GM08714 (cell line): ENCODE measurements around the gene EMC9.
A peak's percentile ranks its signal among the peaks of the same experiment; 100 is the strongest.
"Not testable (repeated sequence)": the region's sequence is repeated elsewhere in the genome, so short reads cannot be mapped to it uniquely, and the experiment has no call there.

Experiments used
- H3K4me3 ChIP-seq: fragments of 200-500 bp; sonication (Bioruptor generic); 2 replicates; pipeline ENCODE4 v1.5.1; 2014; ENCODE audit warnings: mild to moderate bottlenecking, low read length, inconsistent platforms
- ZNF274 ChIP-seq: IDR thresholded peaks from 2 replicates; pipeline ENCODE4 v1.6.1; 2012; ENCODE audit warnings: mild to moderate bottlenecking, low read depth, low read length

EMC9 gene

DNA sequence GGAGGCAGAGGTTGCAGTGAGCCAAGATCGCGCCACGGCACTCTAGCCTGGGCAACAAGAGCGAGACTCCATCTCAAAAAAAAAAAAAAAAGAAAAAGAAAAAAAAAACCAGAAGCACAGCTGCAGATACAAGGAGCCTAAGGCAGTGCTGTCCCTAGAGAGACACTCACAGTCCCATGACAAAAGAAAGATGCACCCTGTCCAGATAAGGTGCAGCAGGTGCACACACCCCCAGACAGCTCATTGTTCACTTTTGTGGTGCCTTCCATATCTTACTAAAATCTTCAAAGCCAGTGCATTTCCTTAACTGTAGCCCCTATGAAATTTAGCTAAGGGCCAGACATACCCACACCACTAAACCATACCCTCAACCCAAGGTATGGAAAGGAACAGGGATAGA is 19.0 kb downstream of the EMC9 start:
- no peak for TF ChIP-seq ZNF274
- H3K4me3 ChIP-seq: no peak overlapping the region

DNA sequence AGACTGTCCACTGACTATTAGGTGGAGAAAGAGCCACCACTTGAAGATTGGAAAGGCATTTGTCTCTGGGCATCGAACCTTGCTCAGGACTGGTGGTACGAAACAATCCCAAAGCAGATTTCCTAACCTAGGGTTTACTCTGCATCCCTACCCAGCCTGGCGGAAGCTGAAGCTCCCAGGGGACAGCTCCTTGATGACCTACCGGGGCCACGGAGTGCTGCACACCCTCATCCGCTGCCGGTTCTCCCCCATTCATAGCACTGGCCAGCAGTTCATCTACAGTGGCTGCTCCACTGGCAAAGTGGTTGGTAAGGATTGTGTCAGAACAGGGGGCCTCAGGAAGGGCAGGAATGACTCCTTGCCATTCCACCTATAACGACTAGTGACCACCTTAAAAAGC is 20.2 kb downstream of the EMC9 start:
- TF ChIP-seq ZNF274: no peak
- no peak overlapping the region for H3K4me3 ChIP-seq

DNA sequence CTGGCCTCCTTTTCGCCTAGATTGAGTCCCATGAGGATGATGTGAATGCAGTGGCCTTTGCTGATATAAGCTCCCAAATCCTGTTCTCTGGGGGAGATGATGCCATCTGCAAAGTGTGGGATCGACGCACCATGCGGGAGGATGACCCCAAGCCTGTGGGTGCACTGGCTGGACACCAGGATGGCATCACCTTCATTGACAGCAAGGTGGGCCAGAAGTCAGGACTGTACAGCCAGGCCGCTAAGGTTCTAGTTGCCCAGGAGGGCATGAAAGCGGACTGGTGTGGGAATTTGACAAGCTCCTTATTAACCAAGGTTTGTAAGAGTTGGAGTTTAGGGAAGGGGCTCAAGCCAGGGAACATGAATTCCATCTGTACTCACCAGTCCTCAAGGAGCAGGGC is 21.7 kb downstream of the EMC9 start:
- TF ChIP-seq ZNF274: no peak

DNA sequence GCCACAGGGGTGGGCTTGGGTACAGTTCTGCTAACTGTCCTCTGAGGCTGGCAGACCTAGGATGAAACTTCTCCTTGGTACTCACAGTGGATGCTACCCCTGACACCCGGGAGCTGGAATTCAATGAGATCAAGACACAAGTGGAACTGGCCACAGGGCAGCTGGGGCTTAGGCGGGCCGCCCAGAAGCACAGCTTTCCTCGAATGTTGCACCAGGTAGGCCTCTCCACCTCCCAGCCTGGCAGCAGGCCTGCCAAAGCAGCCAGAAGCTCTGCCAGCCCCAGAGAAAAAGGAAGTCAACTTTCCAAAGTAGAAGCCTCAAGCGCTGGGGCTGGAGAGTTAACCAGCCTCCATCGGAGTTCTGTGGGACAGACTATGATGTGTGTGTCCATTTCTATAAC is 24.2 kb downstream of the EMC9 start:
- H3K4me3 ChIP-seq: no peak overlapping the region
- TF ChIP-seq ZNF274: no peak

More for the DNA sequence above, 21.7 kb downstream of the EMC9 start:
- no peak overlapping the region for H3K4me3 ChIP-seq

DNA sequence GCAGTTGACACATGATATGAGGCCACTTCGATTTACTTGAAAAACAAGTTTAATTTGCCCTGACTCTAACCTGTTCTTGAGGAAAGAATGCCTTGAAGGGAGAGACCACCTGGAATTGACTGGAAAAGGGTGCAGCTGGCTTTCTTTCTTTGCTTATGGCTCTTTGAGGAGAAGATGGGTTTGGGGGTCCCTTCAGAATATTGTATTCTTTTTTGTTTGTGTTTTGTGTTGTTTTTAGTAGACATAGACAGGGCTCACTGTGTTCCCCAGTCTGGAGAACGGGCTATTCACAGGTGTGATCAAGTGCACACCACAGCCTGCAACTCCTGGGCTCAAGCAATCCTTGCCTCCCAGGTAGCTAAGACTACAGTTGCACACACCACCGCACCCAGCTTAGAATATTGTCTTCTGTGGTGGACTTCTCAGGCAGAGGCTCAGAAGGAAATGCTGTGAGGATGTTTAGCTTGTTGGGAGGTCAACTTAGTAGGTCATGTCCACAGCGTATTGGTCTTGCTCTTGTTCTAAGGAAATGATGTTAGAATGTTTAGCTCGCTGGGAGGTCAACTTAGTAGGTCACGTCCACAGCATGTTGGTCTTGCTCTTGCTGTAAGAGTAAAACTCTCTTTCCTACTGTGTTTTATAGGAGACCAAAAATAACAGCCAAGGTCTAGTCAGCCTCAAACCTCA is 25.1 kb downstream of the EMC9 start:
- no peak for TF ChIP-seq ZNF274
- peak overlapping the region; percentile 83 for H3K4me3 ChIP-seq

DNA sequence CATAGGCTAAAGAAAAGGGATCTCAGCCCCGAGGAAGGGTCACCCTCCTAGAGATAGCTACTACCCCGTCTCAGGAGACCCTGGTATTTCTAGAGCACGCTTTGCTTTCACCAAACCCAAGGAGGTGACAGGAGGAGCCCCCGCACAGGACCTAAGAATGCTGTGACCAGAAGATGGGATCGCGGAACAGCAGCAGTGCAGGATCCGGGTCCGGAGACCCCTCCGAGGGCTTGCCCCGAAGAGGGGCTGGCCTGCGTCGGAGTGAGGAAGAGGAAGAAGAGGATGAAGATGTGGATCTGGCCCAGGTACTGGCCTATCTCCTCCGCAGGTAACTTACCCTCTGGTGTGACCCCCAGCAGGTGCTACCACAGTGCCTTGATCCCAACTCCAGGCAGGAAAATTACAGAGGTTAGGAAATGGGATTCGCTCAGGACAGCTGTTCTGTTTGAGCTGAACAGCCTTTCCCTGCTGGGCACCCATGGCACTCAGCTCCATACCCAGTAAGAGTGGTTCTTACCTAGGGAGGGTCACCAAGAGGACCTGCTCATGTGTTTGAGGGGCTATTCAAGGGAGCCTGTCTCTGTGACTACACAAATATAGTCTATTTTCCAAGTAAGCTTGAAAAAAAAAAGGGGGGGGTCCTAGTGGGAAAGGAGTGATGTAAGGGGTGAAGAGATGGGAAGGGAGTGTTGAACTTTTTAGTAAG is 25.8 kb downstream of the EMC9 start:
- H3K4me3 ChIP-seq: peak overlapping the region; percentile 83
- TF ChIP-seq ZNF274: no peak

DNA sequence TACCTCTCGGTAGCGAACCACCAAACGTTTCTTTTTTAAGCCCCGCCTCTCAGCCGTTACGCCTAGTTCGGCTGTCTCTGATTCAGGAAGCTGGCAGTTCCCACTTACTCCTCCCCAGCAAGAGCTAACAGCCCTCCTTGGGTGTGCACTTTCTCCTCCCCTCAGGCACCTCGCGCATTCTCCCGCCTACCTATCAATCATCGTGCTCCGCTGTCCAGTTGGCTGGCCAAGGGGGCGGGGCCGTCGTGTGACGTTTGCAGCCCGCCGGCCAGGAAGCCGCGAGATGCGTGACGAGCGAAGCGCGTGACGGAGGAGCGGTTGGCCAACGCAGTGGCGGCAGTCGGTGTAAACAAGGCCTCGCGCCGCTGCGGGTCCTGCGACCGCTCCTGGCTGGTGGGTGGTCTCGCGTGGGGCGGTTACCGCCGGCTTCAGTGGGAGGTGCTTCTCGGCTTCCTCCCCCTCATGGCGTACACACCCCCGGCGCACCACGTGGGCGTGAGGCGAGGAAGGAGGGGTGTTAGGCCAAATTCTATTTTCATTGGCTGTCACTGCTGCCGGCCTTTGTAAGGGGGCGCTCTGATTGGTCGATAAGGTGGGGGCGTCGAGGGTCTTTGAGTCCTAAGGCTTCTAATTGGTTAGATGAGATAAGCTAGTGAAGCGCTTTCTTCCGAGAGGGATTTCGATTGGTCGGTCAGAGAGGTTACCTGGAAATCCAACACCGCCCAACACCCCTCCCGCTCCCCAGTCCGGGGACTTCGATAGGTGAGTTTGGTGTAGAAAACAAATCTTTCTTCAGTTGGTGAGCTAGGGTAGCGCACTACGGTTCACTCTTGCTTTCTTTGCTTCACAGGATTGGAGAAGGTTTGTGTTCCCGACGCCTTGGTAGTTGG is 26.6 kb downstream of the EMC9 start, which contains the start of the genes DCAF11 and NRL:
DCAF11 (plus strand) TSS at position 246 of the 890 bp plus-strand sequence. CDS start 818 bp downstream, outside the sequence.
NRL (minus strand) TSS at position 418 of the 890 bp plus-strand sequence. CDS start 32,101 bp downstream, outside the sequence.
- TF ChIP-seq ZNF274: no peak
- H3K4me3 ChIP-seq: peak within 1 kb of the TSS; percentile 83

DNA sequence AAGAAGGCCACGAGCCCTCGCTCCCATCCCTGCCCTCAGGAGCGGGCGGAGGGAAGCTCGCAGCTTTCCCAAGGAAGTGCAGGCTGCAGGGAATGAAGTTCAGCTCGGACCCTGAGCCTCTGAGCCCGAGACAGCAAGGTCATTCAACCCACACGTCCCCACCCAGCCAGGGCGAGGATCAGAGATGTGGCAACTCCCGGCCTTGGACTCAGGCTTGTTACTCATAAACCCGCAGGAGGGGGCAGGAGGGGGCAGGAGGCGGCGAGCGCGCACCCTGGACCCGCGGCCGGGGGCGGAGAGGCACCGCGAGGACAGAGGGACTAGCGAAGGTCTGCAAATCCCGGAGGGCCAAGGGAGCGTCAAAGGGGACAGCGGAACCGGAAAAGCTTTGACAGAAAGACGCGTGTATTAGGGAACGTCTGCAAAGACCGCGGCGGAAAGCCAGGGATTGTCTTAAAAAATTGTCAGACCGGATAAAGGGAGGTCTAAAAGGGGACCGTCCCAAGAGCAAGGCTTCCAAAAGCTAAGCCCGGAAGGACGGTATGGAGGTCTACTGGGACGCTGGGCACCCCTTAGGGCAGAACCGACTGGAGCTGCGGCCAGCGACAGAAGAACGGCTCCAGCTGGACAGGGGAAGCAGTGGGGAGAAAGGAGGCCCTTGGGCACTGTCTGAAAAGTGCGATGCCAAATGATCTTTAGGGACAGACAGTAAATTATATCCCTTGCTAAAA is 27.4 kb downstream of the EMC9 start:
- TF ChIP-seq ZNF274: no peak
- peak overlapping the region; percentile 64 for H3K4me3 ChIP-seq

DNA sequence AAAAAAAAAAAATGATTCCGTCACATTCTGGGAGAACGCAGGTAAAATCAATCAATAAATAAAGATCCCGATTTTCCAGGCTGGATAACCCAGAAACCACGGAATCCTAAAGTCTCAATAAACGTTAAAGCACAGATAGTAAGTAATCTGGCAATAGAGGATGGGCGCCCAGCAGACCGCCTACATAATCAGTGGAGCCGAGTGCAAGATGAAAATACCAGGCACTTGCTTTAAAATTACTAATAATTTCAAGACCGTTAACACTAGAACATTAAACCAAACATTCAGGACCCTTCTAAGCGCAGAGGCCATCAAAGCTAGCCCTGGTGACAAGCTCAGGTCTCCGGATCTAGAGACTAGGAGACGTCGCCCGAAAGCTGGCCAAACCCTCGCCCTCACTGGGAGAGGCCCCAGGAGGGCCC is 28.0 kb downstream of the EMC9 start:
- peak overlapping the region; percentile 64 for H3K4me3 ChIP-seq
- no peak for TF ChIP-seq ZNF274

DNA sequence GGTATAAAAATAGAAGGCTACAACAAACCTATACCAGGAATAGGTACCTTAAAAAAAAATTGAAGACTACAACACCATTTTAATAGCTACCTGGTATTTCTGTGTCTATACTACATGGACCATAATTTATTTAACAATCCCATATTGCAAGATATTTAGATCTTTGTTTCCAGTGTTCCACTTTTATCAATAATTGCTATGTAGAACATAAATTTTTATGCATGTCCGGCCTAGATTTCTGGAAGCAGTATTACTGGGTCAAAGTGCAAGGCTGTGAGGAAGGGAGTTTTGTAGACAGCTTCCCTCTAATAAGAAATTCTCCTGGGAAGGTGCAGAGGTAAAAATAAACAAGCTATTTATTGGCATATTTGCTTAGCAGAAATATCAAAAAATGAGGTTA is 30.9 kb downstream of the EMC9 start:
- no peak overlapping the region for H3K4me3 ChIP-seq
- no peak for TF ChIP-seq ZNF274

DNA sequence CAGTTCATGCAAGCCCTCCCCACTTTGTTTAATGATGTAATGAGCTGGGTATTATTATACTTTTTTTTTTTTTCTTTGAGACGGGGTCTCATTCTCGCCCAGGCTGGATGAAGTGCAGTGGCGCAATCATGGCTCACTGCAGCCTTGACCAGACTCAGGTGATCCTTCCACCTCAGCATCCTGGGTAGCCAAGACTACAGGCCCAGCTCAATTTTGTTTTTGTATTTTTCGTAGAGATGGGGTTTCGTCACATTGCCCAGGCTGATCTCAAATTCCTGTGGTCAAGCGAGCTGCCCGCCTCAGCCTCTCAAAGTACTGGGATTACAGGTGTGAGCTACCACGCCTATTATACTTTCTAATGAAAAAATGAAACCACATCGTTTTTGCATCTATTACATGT is 31.3 kb downstream of the EMC9 start:
- TF ChIP-seq ZNF274: no peak
- H3K4me3 ChIP-seq: no peak overlapping the region

DNA sequence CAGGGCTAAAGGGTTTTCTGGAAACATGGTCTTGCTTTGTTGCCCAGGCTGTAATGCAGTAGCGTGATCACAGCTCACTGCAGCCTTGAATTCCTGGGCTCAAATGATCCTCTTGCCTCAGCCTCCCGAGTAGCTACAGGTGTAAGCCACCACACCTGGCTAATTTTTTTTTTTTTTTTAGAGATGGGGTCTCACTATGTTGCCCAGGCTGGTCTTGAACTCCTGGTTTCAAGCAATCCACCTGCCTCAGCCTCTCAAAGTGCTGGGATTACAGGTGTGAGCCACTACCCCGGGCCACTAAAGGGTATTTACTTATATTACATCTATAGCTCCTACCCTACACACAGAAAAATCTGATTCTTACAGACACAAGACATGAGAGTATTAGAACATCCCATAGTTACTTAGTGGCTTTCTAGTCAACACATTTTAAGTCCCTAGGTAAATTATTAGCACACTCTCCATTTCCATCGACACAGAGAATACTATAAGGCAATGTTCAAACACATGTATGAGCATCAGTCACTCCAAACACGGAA is 33.0 kb downstream of the EMC9 start:
- no peak overlapping the region for H3K4me3 ChIP-seq
- TF ChIP-seq ZNF274: no peak

DNA sequence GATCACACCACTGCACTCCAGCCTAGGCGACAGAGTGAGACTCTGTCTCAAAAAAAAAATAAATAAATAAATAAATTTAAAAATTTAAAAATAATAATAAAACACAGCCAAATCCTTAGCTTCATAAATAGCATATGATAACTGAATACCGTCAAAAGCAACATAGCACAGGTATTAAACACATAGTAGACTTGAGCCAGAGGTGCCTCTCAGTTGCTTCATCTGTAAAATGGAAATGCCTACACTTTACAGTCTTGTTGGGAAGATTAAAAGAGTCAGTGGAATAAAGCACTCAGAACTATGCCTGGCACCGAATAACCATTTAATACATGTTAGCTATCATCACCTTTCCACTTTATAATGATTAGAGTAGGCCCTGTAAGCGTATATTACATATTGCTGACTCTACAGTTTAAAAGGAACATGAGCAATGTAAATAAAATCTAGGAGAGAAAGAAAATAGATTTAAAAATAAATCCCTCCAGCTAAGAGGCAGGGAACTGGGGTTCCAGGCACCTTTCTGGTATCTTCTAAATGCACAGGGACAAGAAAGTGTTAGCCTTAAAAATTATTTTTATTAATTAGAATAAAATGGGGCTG is 34.6 kb downstream of the EMC9 start:
- TF ChIP-seq ZNF274: no peak
- H3K4me3 ChIP-seq: no peak overlapping the region

DNA sequence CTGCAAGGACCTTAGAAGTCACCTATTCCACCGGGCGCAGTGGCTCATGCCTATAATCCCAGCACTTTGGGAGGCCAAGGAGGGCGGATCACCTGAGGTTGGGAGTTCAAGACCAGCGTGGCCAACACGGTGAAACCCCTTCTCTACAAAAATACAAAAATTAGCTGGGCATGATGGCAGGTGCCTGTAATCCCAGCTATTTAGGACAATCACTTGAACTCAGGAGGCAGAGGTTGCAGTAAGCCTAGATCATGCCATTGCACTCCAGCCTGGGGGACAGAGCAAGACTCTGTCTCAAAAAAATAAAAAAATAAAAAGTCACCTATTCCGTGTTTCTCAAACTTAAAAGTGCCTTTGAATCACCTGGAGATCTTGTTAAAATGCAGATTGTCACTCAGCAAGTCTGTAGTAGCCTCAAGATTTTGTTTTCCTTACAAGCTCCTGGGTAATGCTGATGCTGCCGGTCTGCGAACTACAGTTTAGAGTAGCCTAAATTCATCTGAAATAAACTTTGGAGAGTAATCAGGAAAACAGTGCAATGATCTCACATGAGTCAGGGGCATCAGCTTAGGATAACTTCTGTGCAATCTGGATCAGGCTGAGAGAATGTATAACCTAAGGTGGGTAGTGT is 35.7 kb downstream of the EMC9 start:
- H3K4me3 ChIP-seq: not testable (repeated sequence)
